ENCODE measurements around the gene C20orf204. TPM values are rescaled to one million over a fixed set of nuclear protein-coding genes. Genes with fewer than 3 reads are reported as not detected.

The C20orf204 gene
- total and polyA plus RNA-seq, 2 of the 8 experiments (the other 6 are each of a cell fraction or from before 2014, with no cell fraction given) = 0.39 to 0.52 TPM

GRCh38 chr20:64053841-64054661 is 18.1 kb downstream of the C20orf204 start (continued):
- TF ChIP-seq CHD7 (IDR thresholded peaks at IDR 0.05; ENCODE audit: insufficient replicate concordance, low read length) (no peak), SUZ12 (IDR thresholded peaks at IDR 0.05; ENCODE audit: low read length) (no peak), CBX5 (IDR thresholded peaks at IDR 0.05; ENCODE audit: low read depth, low read length) (no peak)
